Gastrocnemius medialis (tissue), 4 donors: ENCODE measurements around the gene SP1. TPM values are rescaled to one million over a fixed set of nuclear protein-coding genes. Genes with fewer than 3 reads are reported as not detected.
"Not testable (repeated sequence)": the region's sequence is repeated elsewhere in the genome, so short reads cannot be mapped to it uniquely, and the experiment has no call there.

ENCODE experiments used
- ATAC-seq, 2 donors: fragments of 150-250 bp; one replicate each; pipeline ENCODE4 v1.9.1; 2016
- DNase-seq, 2 donors: peaks; one replicate each; pipeline ENCODE4 v3.0.0-alpha.2; 2019
- H3K27ac ChIP-seq, 4 donors: fragments of 200-600 bp; sonication (generic); 1 replicate in 1 of 4; 2 replicates in 3 of 4; pipeline ENCODE4 v1.5.1; 2016 to 2018; ENCODE audit warnings: mild to moderate bottlenecking in 2 of 4, moderate library complexity in 1 of 4
- H3K27me3 ChIP-seq, 3 donors: fragments of 200-600 bp; sonication (generic) in 2 of 3; 1 replicate in 1 of 3; 2 replicates in 2 of 3; pipeline versions ENCODE4 v1.5.1 to v1.6.0; 2016 to 2019; ENCODE audit warnings: mild to moderate bottlenecking in 1 of 3, moderate library complexity in 1 of 3
- H3K36me3 ChIP-seq, 2 donors: fragments of 200-600 bp; sonication (generic) in 1 of 2; one replicate each; pipeline ENCODE4 v1.5.1; 2017 to 2018
- H3K4me1 ChIP-seq, 2 donors: fragments of 200-600 bp; sonication (generic) in 1 of 2; one replicate each; pipeline ENCODE4 v1.5.1; 2016 to 2017; ENCODE audit warnings: mild to moderate bottlenecking in 2 of 2
- H3K4me3 ChIP-seq, 4 donors: fragments of 200-600 bp; sonication (generic) in 3 of 4; 1 replicate in 1 of 4; 2 replicates in 3 of 4; pipeline ENCODE4 v1.5.1; 2016 to 2019; ENCODE audit warnings: mild to moderate bottlenecking in 2 of 4
- H3K9me3 ChIP-seq, 3 donors: fragments of 200-600 bp; sonication (generic) in 2 of 3; 1 replicate in 1 of 3; 2 replicates in 2 of 3; pipeline ENCODE4 v1.5.1; 2016 to 2019
- POLR2A ChIP-seq, 2 donors: fragments of 450-650 bp; IDR thresholded peaks; one replicate each; pipeline ENCODE4 v1.6.1; 2017; ENCODE audit warnings: antibody characterized with exemption in 2 of 2, mild to moderate bottlenecking in 2 of 2, moderate library complexity in 2 of 2
- in situ Hi-C, 4 donors: fragments of 200-750 bp; cut with MboI; loops; one replicate each; pipeline versions ENCODE4 v1.15.0 to v1.8.0; 2017; ENCODE audit warnings: low sequenced_read_pairs in 4 of 4
- intact Hi-C: fragments of 100-400 bp; cut with DNase I; formaldehyde crosslinking; loops from one replicate; pipeline ENCODE4 v1.15.1; 2023; ENCODE audit warnings: low total_unique reads
- total RNA-seq, 4 donors: library from RNA; depleted of rRNA; stranded (reverse); fragments of >200 nt; gene quantifications; one replicate each; pipeline versions ENCODE4 v1.1.0 to v1.2.3, GENCODE V29; 2016
- TF ChIP-seq, protein P1 (sequence below), 5 experiments: fragments of 450-650 bp in 3 of 5; fragments of 200-600 bp in 2 of 5; sonication (generic) in 2 of 5; IDR thresholded peaks in 4 of 5; conservative IDR thresholded peaks in 1 of 5; 1 replicate in 4 of 5; 2 replicates in 1 of 5; pipeline ENCODE4 v1.5.1; 2016 to 2019; ENCODE audit warnings: antibody characterized with exemption in 5 of 5, mild to moderate bottlenecking in 3 of 5, moderate library complexity in 3 of 5

SP1 gene
- total RNA-seq, 4 donors from 2014 or later, result 44.9 to 61.9 (median 48.0) TPM

- Histone ChIP-seq H3K27ac (peak overlapping the region; percentile 89 to 99 (median 94)), H3K27me3 (no peaks in the 10 kb centered on the region), H3K36me3 (peaks cover 0 to 36% of the 10 kb centered on the region in 2 donors), H3K4me1 (peaks cover 67 to 70% of the 10 kb centered on the region in 2 donors), H3K9me3 (no peaks in the 10 kb centered on the region), H3K4me3 (peak overlapping the region; percentile 57 to 86 (median 62))
- intact Hi-C loops (loop anchor here (1.0 to 2.0 kb wide), 3 partner anchors 29 to 119 kb away; partner anchors contain the start of gene TARBP2), in situ Hi-C loops (no loop called here)
- DNase-seq (peak; percentile 73 to 90), ATAC-seq (peak in 1 of 2 donors; percentile 15)
- TF ChIP-seq, protein P1, sequence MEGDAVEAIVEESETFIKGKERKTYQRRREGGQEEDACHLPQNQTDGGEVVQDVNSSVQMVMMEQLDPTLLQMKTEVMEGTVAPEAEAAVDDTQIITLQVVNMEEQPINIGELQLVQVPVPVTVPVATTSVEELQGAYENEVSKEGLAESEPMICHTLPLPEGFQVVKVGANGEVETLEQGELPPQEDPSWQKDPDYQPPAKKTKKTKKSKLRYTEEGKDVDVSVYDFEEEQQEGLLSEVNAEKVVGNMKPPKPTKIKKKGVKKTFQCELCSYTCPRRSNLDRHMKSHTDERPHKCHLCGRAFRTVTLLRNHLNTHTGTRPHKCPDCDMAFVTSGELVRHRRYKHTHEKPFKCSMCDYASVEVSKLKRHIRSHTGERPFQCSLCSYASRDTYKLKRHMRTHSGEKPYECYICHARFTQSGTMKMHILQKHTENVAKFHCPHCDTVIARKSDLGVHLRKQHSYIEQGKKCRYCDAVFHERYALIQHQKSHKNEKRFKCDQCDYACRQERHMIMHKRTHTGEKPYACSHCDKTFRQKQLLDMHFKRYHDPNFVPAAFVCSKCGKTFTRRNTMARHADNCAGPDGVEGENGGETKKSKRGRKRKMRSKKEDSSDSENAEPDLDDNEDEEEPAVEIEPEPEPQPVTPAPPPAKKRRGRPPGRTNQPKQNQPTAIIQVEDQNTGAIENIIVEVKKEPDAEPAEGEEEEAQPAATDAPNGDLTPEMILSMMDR (IDR thresholded peaks at IDR 0.05 in 4 of 5, conservative IDR thresholded peaks at IDR 0.05 in 1 of 5), result peak; percentile 39 to 53 (median 51)
- TF ChIP-seq POLR2A (IDR thresholded peaks at IDR 0.05), result no peak
These were observed 2.0 kb downstream of the SP1 start for GRCh38 chr12:53381731-53382630.

DNA sequence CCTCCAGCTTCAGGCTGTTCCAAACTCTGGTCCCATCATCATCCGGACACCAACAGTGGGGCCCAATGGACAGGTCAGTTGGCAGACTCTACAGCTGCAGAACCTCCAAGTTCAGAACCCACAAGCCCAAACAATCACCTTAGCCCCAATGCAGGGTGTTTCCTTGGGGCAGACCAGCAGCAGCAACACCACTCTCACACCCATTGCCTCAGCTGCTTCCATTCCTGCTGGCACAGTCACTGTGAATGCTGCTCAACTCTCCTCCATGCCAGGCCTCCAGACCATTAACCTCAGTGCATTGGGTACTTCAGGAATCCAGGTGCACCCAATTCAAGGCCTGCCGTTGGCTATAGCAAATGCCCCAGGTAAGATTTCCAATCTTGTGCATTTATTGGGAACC, 3.3 kb downstream of the SP1 start:
- Histone ChIP-seq H3K27me3 (no peaks in the 10 kb centered on the region), H3K36me3 (peaks cover 0 to 36% of the 10 kb centered on the region in 2 donors), H3K4me1 (peaks cover 80 to 83% of the 10 kb centered on the region in 2 donors), H3K27ac (peak overlapping the region; percentile 89 to 99 (median 94)), H3K4me3 (peak overlapping the region; percentile 14 to 19 (median 18)), H3K9me3 (no peaks in the 10 kb centered on the region)
- ATAC-seq (no peak), DNase-seq (no peak)
- in situ Hi-C loops, result no loop called here
- no peak for TF ChIP-seq POLR2A (IDR thresholded peaks at IDR 0.05)
- TF ChIP-seq, protein P1 (IDR thresholded peaks at IDR 0.05 in 4 of 5, conservative IDR thresholded peaks at IDR 0.05 in 1 of 5), result no peak
- intact Hi-C loops, result no loop called here

DNA sequence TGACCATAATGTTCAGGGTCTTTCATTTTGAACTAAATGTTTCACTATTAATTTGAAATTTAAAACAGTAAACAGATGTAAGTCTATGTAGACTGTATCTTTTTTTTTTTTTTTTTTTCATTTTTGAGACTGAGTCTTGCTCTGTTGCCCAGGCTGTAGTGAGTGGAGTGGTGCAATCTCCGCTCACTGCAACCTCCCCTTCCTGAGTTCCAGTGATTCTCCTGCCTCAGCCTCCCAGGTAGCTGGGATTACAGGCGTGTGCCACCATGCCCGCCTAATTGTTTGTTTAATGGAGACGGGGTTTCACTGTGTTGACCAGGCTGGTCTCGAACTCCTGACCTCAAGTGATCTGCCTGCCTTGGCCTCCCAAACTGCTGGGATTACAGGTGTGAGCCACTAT, 6.4 kb downstream of the SP1 start:
- in situ Hi-C loops, DNase-seq, H3K9me3 ChIP-seq, ATAC-seq, intact Hi-C loops, H3K27me3 ChIP-seq: not testable (repeated sequence)
- peaks cover 98 to 99% of the 10 kb centered on the region in 2 donors for H3K4me1 ChIP-seq
- H3K4me3 ChIP-seq, result peak overlapping the region in 3 of 4 donors; percentile 1 to 26 (median 17)
- H3K36me3 ChIP-seq, result peaks cover 0 to 41% of the 10 kb centered on the region in 2 donors
- H3K27ac ChIP-seq, result peak overlapping the region in 2 of 4 donors; percentile 76 to 94

DNA sequence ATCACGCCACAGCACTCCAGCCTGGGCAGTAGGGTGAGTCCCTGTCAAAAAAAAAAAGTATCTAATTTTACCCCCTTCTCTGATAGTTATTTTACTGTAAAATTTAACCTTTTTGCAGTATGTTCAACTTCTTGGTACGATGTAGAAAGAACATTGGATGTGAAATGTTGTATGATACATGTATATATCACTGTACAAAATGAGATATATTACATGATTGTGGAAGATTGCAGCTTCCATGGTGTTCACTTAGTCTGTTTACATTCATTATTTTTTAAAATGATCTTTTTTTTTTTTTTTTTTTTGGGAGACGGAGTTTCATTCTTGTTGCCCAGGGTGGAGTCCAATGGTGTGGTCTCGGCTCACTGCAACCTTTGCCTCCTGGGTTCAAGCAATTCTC, 9.0 kb downstream of the SP1 start:
- Histone ChIP-seq H3K27ac (peak overlapping the region; percentile 61 to 76 (median 72)), H3K4me1 (peaks cover 74 to 80% of the 10 kb centered on the region in 2 donors), H3K9me3 (no peaks in the 10 kb centered on the region), H3K4me3 (no peak overlapping the region), H3K27me3 (no peaks in the 10 kb centered on the region), H3K36me3 (peaks cover 0 to 17% of the 10 kb centered on the region in 2 donors)
- intact Hi-C loops, result no loop called here
- TF ChIP-seq POLR2A (IDR thresholded peaks at IDR 0.05), result no peak
- TF ChIP-seq, protein P1 (IDR thresholded peaks at IDR 0.05 in 4 of 5, conservative IDR thresholded peaks at IDR 0.05 in 1 of 5), result no peak
- DNase-seq, result no peak
- no peak for ATAC-seq
- in situ Hi-C loops, result no loop called here

DNA sequence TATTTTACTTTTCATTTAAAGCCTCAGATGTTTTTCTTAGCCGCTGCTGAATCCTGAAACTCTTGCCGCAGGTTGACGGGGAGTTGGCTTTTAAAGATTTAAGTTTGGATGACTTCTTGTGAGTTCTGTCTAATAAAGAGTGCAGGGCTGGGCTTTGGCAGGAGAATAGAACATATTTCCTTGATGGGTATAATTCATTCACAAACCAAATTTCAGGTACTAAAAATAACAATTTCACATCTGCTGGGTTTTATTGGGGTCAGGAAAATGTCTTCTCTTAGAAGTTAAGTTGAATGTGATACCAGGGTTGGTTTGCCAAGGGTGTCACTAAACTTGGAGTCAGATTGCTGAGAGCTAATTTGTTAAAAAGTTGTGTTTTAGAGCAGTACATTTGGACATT, 9.7 kb downstream of the SP1 start:
- peak overlapping the region in 2 of 4 donors; percentile 3 to 6 for H3K4me3 ChIP-seq

More for the DNA sequence above, 9.7 kb downstream of the SP1 start:
- Histone ChIP-seq H3K9me3 (no peaks in the 10 kb centered on the region), H3K4me1 (peaks cover 66 to 72% of the 10 kb centered on the region in 2 donors), H3K27ac (peak overlapping the region; percentile 61 to 76 (median 72)), H3K27me3 (no peaks in the 10 kb centered on the region), H3K36me3 (peaks cover 0 to 10% of the 10 kb centered on the region in 2 donors)
- no peak for DNase-seq
- in situ Hi-C loops (no loop called here), intact Hi-C loops (no loop called here)
- ATAC-seq, result no peak
- no peak for TF ChIP-seq POLR2A (IDR thresholded peaks at IDR 0.05)
- TF ChIP-seq, protein P1 (IDR thresholded peaks at IDR 0.05 in 4 of 5, conservative IDR thresholded peaks at IDR 0.05 in 1 of 5), result no peak
